SK-N-SH treated with all-trans-retinoic acid at 6 μM for 48 hours (cell line): Measurements from ENCODE around the gene OSM.

Source experiments
- ATAC-seq: fragments of 200-7000 bp; cut with Tn5 transposase; 3 replicates; pipeline ENCODE4 v1.9.1; 2020; ENCODE audit warnings: mild to moderate bottlenecking, moderate library complexity
- ARNTL ChIP-seq: fragments of 450-650 bp; formaldehyde crosslinking; IDR thresholded peaks from 2 replicates; pipeline ENCODE4 v1.5.0; 2020; ENCODE audit warnings: low read depth, mild to moderate bottlenecking, moderate library complexity, borderline replicate concordance
- BACH2 ChIP-seq: fragments of 250-450 bp; sonication (Bioruptor Pico); IDR thresholded peaks from 2 replicates; pipeline ENCODE4 v1.9.0; 2021; ENCODE audit warnings: mild to moderate bottlenecking, borderline replicate concordance
- CREB5 ChIP-seq: fragments of 250-450 bp; sonication (Bioruptor Pico); IDR thresholded peaks from 2 replicates; pipeline ENCODE4 v1.5.1; 2020; ENCODE audit warnings: low read depth, mild to moderate bottlenecking, moderate library complexity
- CSDC2 ChIP-seq: fragments of 250-450 bp; sonication (Bioruptor Pico); IDR thresholded peaks from 2 replicates; pipeline ENCODE4 v1.5.0; 2020; ENCODE audit warnings: mild to moderate bottlenecking, moderate library complexity
- CSRNP3 ChIP-seq: fragments of 250-450 bp; sonication (Bioruptor Pico); IDR thresholded peaks from 2 replicates; pipeline ENCODE4 v1.5.1; 2021; ENCODE audit warnings: mild to moderate bottlenecking, moderate library complexity
- ESRRG ChIP-seq: fragments of 250-450 bp; sonication (Bioruptor Pico); IDR thresholded peaks from 2 replicates; pipeline ENCODE4 v1.6.1; 2021; ENCODE audit warnings: mild to moderate bottlenecking
- GLIS3 ChIP-seq: fragments of 250-450 bp; sonication (Bioruptor Pico); IDR thresholded peaks from 2 replicates; pipeline ENCODE4 v1.5.0; 2020; ENCODE audit warnings: mild to moderate bottlenecking, moderate library complexity
- OSR1 ChIP-seq: fragments of 250-450 bp; sonication (Bioruptor Pico); IDR thresholded peaks from 2 replicates; pipeline ENCODE4 v1.8.0; 2022; ENCODE audit warnings: moderate library complexity, mild to moderate bottlenecking, inconsistent platforms
- POU6F1 ChIP-seq: fragments of 250-450 bp; sonication (Bioruptor Pico); IDR thresholded peaks from 2 replicates; pipeline ENCODE4 v1.8.0; 2021; ENCODE audit warnings: low read depth, mild to moderate bottlenecking, moderate library complexity, borderline replicate concordance
- PPARA ChIP-seq: fragments of 250-450 bp; sonication (Bioruptor Pico); IDR thresholded peaks from 2 replicates; pipeline ENCODE4 v1.5.0; 2020; ENCODE audit warnings: mild to moderate bottlenecking, borderline replicate concordance
- RARB ChIP-seq: fragments of 250-450 bp; sonication (Bioruptor Pico); IDR thresholded peaks from 2 replicates; pipeline ENCODE4 v1.8.0; 2021; ENCODE audit warnings: mild to moderate bottlenecking, moderate library complexity
- SNAI2 ChIP-seq: fragments of 250-450 bp; sonication (Bioruptor Pico); IDR thresholded peaks from 2 replicates; pipeline ENCODE4 v1.5.0; 2020; ENCODE audit warnings: mild to moderate bottlenecking, moderate library complexity
- TCF4 ChIP-seq: fragments of 250-450 bp; sonication (Bioruptor Pico); IDR thresholded peaks from 2 replicates; pipeline ENCODE4 v1.8.0; 2021; ENCODE audit warnings: mild to moderate bottlenecking, moderate library complexity, borderline replicate concordance
- TOX ChIP-seq: fragments of 250-450 bp; sonication (Bioruptor Pico); IDR thresholded peaks from 2 replicates; pipeline ENCODE4 v1.8.0; 2021; ENCODE audit warnings: mild to moderate bottlenecking, moderate library complexity, borderline replicate concordance
- TSHZ2 ChIP-seq: fragments of 250-450 bp; sonication (Bioruptor Pico); IDR thresholded peaks from 2 replicates; pipeline ENCODE4 v1.5.0; 2020; ENCODE audit warnings: mild to moderate bottlenecking, moderate library complexity
- ZC3H10 ChIP-seq: fragments of 250-450 bp; sonication (Bioruptor Pico); IDR thresholded peaks from 2 replicates; pipeline ENCODE4 v1.5.1; 2021; ENCODE audit warnings: mild to moderate bottlenecking, moderate library complexity
- ZFP3 ChIP-seq: fragments of 250-450 bp; sonication (Bioruptor Pico); IDR thresholded peaks from 2 replicates; pipeline ENCODE4 v1.5.0; 2020; ENCODE audit warnings: mild to moderate bottlenecking, moderate library complexity
- ZNF565 ChIP-seq: fragments of 450-650 bp; formaldehyde crosslinking; conservative IDR thresholded peaks from 2 replicates; pipeline ENCODE4 v1.5.0; 2020; ENCODE audit warnings: low read depth, mild to moderate bottlenecking, moderate library complexity
- ZNF8 ChIP-seq: fragments of 450-650 bp; formaldehyde crosslinking; IDR thresholded peaks from 2 replicates; pipeline ENCODE4 v1.5.0; 2020; ENCODE audit warnings: mild to moderate bottlenecking, moderate library complexity

OSM gene

GRCh38 chr22:30312053-30312452 lies 45.4 kb upstream of the OSM start:
- TF ChIP-seq ARNTL (CRISPR knock-in tag) (no peak), BACH2 (no peak), ZFP3 (no peak), TSHZ2 (CRISPR knock-in tag) (no peak), PPARA (CRISPR knock-in tag) (no peak), ZNF8 (CRISPR knock-in tag) (no peak), ZC3H10 (CRISPR knock-in tag) (no peak), CREB5 (CRISPR knock-in tag) (no peak), SNAI2 (CRISPR knock-in tag) (no peak), TCF4 (CRISPR knock-in tag) (no peak), GLIS3 (no peak), ESRRG (CRISPR knock-in tag) (no peak)
- ATAC-seq: peak; percentile 38

- peak; percentile 83 for ATAC-seq
- TF ChIP-seq RARB (CRISPR knock-in tag) (no peak), TCF4 (CRISPR knock-in tag) (no peak), ZNF565 (CRISPR knock-in tag) (no peak), ESRRG (CRISPR knock-in tag) (no peak), TOX (no peak), GLIS3 (no peak), CSRNP3 (no peak), POU6F1 (CRISPR knock-in tag) (no peak), SNAI2 (CRISPR knock-in tag) (no peak), ZFP3 (no peak), ZNF8 (CRISPR knock-in tag) (no peak), CSDC2 (CRISPR knock-in tag) (no peak), OSR1 (CRISPR knock-in tag) (no peak), ARNTL (CRISPR knock-in tag) (no peak)
Observed at GRCh38 chr22:30310881-30311771, 44.5 kb upstream of the OSM start.

GRCh38 chr22:30309951-30310741 lies 43.5 kb upstream of the OSM start:
- ATAC-seq: no peak

More at GRCh38 chr22:30309951-30310741, 43.5 kb upstream of the OSM start:
- no peak for TF ChIP-seq RARB (CRISPR knock-in tag)
- no peak for TF ChIP-seq ESRRG (CRISPR knock-in tag)
- TF ChIP-seq ZNF8 (CRISPR knock-in tag): no peak
- no peak for TF ChIP-seq POU6F1 (CRISPR knock-in tag)
- TF ChIP-seq, all 23 proteins: peak for 0
